ENCODE results near the gene P2RX1. TPM values are rescaled to one million over a fixed set of nuclear protein-coding genes. Genes with fewer than 3 reads are reported as not detected.

Gene P2RX1
- total and polyA plus RNA-seq, 12 donors = 0.42 to 8.6 (median 1.1) TPM

- H3K36me3 ChIP-seq (replicated peaks in 1 of 2) = no peaks in the 10 kb centered on the region
- H3K4me1 ChIP-seq (replicated peaks in 1 of 2) = no peaks in the 10 kb centered on the region
- H3K27me3 ChIP-seq = no peaks in the 10 kb centered on the region
- no peak overlapping the region for H3K27ac ChIP-seq
- no peaks in the 10 kb centered on the region for H3K9me3 ChIP-seq (replicated peaks in 1 of 3)
- DNase-seq = peak in 1 of 7 donors; percentile 33
- intact Hi-C loops (cut with DNase I) = no loop called here
- no peak for TF ChIP-seq POLR2A (IDR thresholded peaks at IDR 0.05)
- no peak for TF ChIP-seq CTCF (IDR thresholded peaks at IDR 0.05)
- 88 to 91% (median 89%) methylated on average over 10 of the region's 10 CpGs for WGBS, 4 donors
- no peak overlapping the region for H3K4me3 ChIP-seq
Measured at GRCh38 chr17:3852561-3852960, 63.7 kb downstream of the P2RX1 start.

- Histone ChIP-seq H3K4me1 (replicated peaks in 1 of 2) (no peaks in the 10 kb centered on the region), H3K27ac (no peak overlapping the region), H3K27me3 (no peaks in the 10 kb centered on the region), H3K36me3 (replicated peaks in 1 of 2) (no peaks in the 10 kb centered on the region), H3K4me3 (no peak overlapping the region), H3K9me3 (replicated peaks in 1 of 3) (no peaks in the 10 kb centered on the region)
- TF ChIP-seq CTCF (IDR thresholded peaks at IDR 0.05) (no peak), POLR2A (IDR thresholded peaks at IDR 0.05) (no peak)
- intact Hi-C loops (cut with DNase I) = no loop called here
- DNase-seq = peak in 1 of 7 donors; percentile 47
- WGBS, 4 donors = 86 to 92% (median 88%) methylated on average over 24 of the region's 24 CpGs
Measured at GRCh38 chr17:3851461-3852100, 64.7 kb downstream of the P2RX1 start.

GRCh38 chr17:3848229-3848835 is 67.9 kb downstream of the P2RX1 start:
- TF ChIP-seq POLR2A (IDR thresholded peaks at IDR 0.05) (no peak), CTCF (IDR thresholded peaks at IDR 0.05) (no peak)
- no peak overlapping the region for H3K4me3 ChIP-seq
- H3K27me3 ChIP-seq = no peaks in the 10 kb centered on the region
- no peak overlapping the region for H3K27ac ChIP-seq
- DNase-seq = peak in 1 of 7 donors; percentile 50
- WGBS, 4 donors = 77 to 84% (median 82%) methylated on average over 8 to 9 of the region's 9 CpGs
- H3K4me1 ChIP-seq (replicated peaks in 1 of 2) = peaks cover 0 to 14% of the 10 kb centered on the region in 2 donors
- intact Hi-C loops (cut with DNase I) = loop anchor here (10.0 kb wide), 1 partner anchor 114 kb away; no protein-coding TSS in a partner anchor
- no peaks in the 10 kb centered on the region for H3K36me3 ChIP-seq (replicated peaks in 1 of 2)
- no peaks in the 10 kb centered on the region for H3K9me3 ChIP-seq (replicated peaks in 1 of 3)

- peaks cover 0 to 14% of the 10 kb centered on the region in 2 donors for H3K4me1 ChIP-seq (replicated peaks in 1 of 2)
- DNase-seq = peak in 1 of 7 donors; percentile 51
- intact Hi-C loops (cut with DNase I) = loop anchor here (10.0 kb wide), 1 partner anchor 112 kb away; no protein-coding TSS in a partner anchor
- no peaks in the 10 kb centered on the region for H3K36me3 ChIP-seq (replicated peaks in 1 of 2)
- no peak overlapping the region for H3K27ac ChIP-seq
- no peak for TF ChIP-seq CTCF (IDR thresholded peaks at IDR 0.05)
- TF ChIP-seq POLR2A (IDR thresholded peaks at IDR 0.05) = no peak
- no peaks in the 10 kb centered on the region for H3K27me3 ChIP-seq
- H3K4me3 ChIP-seq = no peak overlapping the region
- H3K9me3 ChIP-seq (replicated peaks in 1 of 3) = no peaks in the 10 kb centered on the region
- 88 to 95% (median 92%) methylated on average over 9 of the region's 9 CpGs for WGBS, 4 donors
Measured at GRCh38 chr17:3847165-3847670, 69.0 kb downstream of the P2RX1 start.

Other genes starting within 250 kb of the P2RX1 start
- 100 to 1,000 TPM; 105 to 311 (median 208) TPM for gene TAX1BP3, start 247.9 kb downstream of the P2RX1 start, total RNA-seq
- 100 to 1,000 TPM in 1 of 3 donors, 10 to 100 TPM in 2; 32.1 to 100 (median 94.9) TPM for gene TAX1BP3, start 247.9 kb downstream of the P2RX1 start, polyA plus RNA-seq
- 10 to 100 TPM in 7 of 9 donors, 1 to 10 TPM in 2; 6.1 to 73.8 (median 37.1) TPM for gene EMC6, start 247.7 kb downstream of the P2RX1 start, total RNA-seq
- gene EMC6, start 247.7 kb downstream of the P2RX1 start, polyA plus RNA-seq = 10 to 100 TPM; 44.2 to 89.4 (median 47.7) TPM
- 1 to 10 TPM in 5 of 9 donors, under 1 TPM in 4; 0.25 to 2.8 (median 1.1) TPM for gene P2RX5, start 220.3 kb downstream of the P2RX1 start, total RNA-seq
- 1 to 10 TPM in 1 of 3 donors, under 1 TPM in 2; 0.59 to 2.0 (median 0.88) TPM for gene P2RX5, start 220.3 kb downstream of the P2RX1 start, polyA plus RNA-seq
- gene HASPIN, start 192.6 kb downstream of the P2RX1 start, total RNA-seq = 1 to 10 TPM in 2 of 9 donors, under 1 TPM in 7; 0.14 to 1.4 (median 0.48) TPM
- under 1 TPM; 0.07 to 0.48 (median 0.08) TPM for gene HASPIN, start 192.6 kb downstream of the P2RX1 start, polyA plus RNA-seq
- 10 to 100 TPM in 8 of 9 donors, 1 to 10 TPM in 1; 4.9 to 85.4 (median 23.4) TPM for gene ITGAE, start 115.3 kb downstream of the P2RX1 start, total RNA-seq
- 10 to 100 TPM; 46.7 to 85.3 (median 48.2) TPM for gene ITGAE, start 115.3 kb downstream of the P2RX1 start, polyA plus RNA-seq
- 10 to 100 TPM; 11.0 to 30.4 (median 23.3) TPM for gene NCBP3, start 70.2 kb downstream of the P2RX1 start, total RNA-seq
- gene NCBP3, start 70.2 kb downstream of the P2RX1 start, polyA plus RNA-seq = 10 to 100 TPM; 21.9 to 36.6 (median 22.8) TPM
- gene CAMKK1, start 23.4 kb downstream of the P2RX1 start, total RNA-seq = 10 to 100 TPM in 7 of 9 donors, 1 to 10 TPM in 2; 6.0 to 17.9 (median 11.0) TPM
- 10 to 100 TPM in 2 of 3 donors, 1 to 10 TPM in 1; 6.9 to 28.2 (median 10.6) TPM for gene CAMKK1, start 23.4 kb downstream of the P2RX1 start, polyA plus RNA-seq
- 10 to 100 TPM in 8 of 9 donors, 1 to 10 TPM in 1; 1.3 to 29.1 (median 14.3) TPM for gene ATP2A3, start 48.0 kb upstream of the P2RX1 start, total RNA-seq
- gene ATP2A3, start 48.0 kb upstream of the P2RX1 start, polyA plus RNA-seq = 10 to 100 TPM in 2 of 3 donors, 1 to 10 TPM in 1; 3.7 to 27.1 (median 26.1) TPM
- 10 to 100 TPM; 33.2 to 73.4 (median 45.0) TPM for gene ZZEF1, start 226.6 kb upstream of the P2RX1 start, total RNA-seq
- gene ZZEF1, start 226.6 kb upstream of the P2RX1 start, polyA plus RNA-seq = 10 to 100 TPM; 16.9 to 22.7 (median 21.2) TPM
- 10 to 100 TPM; 15.8 to 67.3 (median 40.7) TPM for gene CYB5D2, start 226.7 kb upstream of the P2RX1 start, total RNA-seq
- gene CYB5D2, start 226.7 kb upstream of the P2RX1 start, polyA plus RNA-seq = 10 to 100 TPM; 23.7 to 31.5 (median 24.7) TPM